Nephron progenitor cell (in vitro differentiated cells): ENCODE data around the gene SLC22A7.

Source experiments
- DNase-seq: peaks from one replicate; pipeline ENCODE4 v3.0.0; 2021
- H3K27ac Mint-ChIP-seq: 2 replicates; pipeline ENCODE4 v1.8.0; 2021; ENCODE audit warnings: mild to moderate bottlenecking, moderate library complexity, mixed read lengths
- H3K27me3 Mint-ChIP-seq: 2 replicates; pipeline ENCODE4 v1.8.0; 2021; ENCODE audit warnings: mild to moderate bottlenecking, low read depth, mixed read lengths; ENCODE audit not compliant: poor library complexity
- H3K36me3 Mint-ChIP-seq: 2 replicates; pipeline ENCODE4 v1.8.0; 2021; ENCODE audit warnings: low read depth, mixed read lengths
- H3K4me1 Mint-ChIP-seq: 2 replicates; pipeline ENCODE4 v1.8.0; 2021; ENCODE audit warnings: mixed read lengths
- H3K4me3 Mint-ChIP-seq: 2 replicates; pipeline ENCODE4 v1.8.0; 2021; ENCODE audit warnings: mild to moderate bottlenecking, moderate library complexity, mixed read lengths
- H3K9me3 Mint-ChIP-seq: 2 replicates; pipeline ENCODE4 v1.8.0; 2021; ENCODE audit warnings: mild to moderate bottlenecking, moderate library complexity, mixed read lengths
- TF ChIP-seq, protein P1 (sequence below): fragments of 200-600 bp; sonication (generic); IDR thresholded peaks from 2 replicates; pipeline ENCODE4 v1.5.0; 2021; ENCODE audit warnings: antibody characterized with exemption

SLC22A7 gene

DNA sequence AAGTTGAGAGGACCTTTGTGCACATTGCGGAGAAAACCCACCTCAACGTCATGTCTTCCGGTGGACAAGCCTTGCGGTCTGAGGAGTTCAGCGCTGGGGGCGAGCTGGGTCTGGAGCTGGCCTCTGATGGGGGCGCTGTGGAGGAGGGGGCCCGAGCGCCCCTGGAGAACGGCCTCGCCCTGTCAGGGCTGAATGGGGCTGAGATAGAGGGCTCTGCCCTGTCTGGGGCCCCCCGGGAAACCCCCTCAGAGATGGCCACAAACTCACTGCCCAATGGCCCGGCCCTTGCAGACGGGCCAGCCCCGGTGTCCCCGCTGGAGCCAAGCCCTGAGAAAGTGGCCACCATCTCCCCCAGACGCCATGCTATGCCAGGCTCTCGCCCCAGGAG is 14.6 kb upstream of the SLC22A7 start:
- H3K4me1 Mint-ChIP-seq = peaks cover 49% of the 10 kb centered on the region
- no peak overlapping the region for H3K4me3 Mint-ChIP-seq
- TF ChIP-seq, protein P1, sequence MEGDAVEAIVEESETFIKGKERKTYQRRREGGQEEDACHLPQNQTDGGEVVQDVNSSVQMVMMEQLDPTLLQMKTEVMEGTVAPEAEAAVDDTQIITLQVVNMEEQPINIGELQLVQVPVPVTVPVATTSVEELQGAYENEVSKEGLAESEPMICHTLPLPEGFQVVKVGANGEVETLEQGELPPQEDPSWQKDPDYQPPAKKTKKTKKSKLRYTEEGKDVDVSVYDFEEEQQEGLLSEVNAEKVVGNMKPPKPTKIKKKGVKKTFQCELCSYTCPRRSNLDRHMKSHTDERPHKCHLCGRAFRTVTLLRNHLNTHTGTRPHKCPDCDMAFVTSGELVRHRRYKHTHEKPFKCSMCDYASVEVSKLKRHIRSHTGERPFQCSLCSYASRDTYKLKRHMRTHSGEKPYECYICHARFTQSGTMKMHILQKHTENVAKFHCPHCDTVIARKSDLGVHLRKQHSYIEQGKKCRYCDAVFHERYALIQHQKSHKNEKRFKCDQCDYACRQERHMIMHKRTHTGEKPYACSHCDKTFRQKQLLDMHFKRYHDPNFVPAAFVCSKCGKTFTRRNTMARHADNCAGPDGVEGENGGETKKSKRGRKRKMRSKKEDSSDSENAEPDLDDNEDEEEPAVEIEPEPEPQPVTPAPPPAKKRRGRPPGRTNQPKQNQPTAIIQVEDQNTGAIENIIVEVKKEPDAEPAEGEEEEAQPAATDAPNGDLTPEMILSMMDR = no peak
- H3K27ac Mint-ChIP-seq = no peak overlapping the region
- peaks cover 37% of the 10 kb centered on the region for H3K27me3 Mint-ChIP-seq
- DNase-seq = no peak
- no peaks in the 10 kb centered on the region for H3K36me3 Mint-ChIP-seq
- H3K9me3 Mint-ChIP-seq = no peaks in the 10 kb centered on the region

DNA sequence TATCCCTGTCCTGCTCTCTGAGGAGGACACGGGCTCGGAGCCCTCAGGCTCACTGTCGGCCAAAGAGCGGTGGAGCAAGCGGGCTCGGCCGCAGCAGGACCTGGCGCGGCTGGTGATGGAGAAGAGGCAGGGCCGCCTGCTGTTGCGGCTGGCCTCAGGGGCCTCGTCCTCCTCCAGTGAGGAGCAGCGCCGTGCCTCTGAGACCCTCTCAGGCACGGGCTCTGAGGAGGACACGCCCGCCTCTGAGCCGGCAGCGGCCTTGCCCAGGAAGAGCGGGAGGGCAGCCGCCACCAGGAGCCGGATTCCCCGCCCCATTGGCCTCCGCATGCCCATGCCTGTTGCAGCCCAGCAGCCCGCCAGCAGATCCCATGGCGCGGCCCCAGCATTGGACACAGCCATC is 14.2 kb upstream of the SLC22A7 start:
- Mint-ChIP-seq H3K27ac (no peak overlapping the region), H3K9me3 (no peaks in the 10 kb centered on the region), H3K4me3 (no peak overlapping the region), H3K27me3 (peaks cover 39% of the 10 kb centered on the region), H3K4me1 (peaks cover 46% of the 10 kb centered on the region), H3K36me3 (no peaks in the 10 kb centered on the region)
- DNase-seq = no peak
- TF ChIP-seq, protein P1 = no peak

DNA sequence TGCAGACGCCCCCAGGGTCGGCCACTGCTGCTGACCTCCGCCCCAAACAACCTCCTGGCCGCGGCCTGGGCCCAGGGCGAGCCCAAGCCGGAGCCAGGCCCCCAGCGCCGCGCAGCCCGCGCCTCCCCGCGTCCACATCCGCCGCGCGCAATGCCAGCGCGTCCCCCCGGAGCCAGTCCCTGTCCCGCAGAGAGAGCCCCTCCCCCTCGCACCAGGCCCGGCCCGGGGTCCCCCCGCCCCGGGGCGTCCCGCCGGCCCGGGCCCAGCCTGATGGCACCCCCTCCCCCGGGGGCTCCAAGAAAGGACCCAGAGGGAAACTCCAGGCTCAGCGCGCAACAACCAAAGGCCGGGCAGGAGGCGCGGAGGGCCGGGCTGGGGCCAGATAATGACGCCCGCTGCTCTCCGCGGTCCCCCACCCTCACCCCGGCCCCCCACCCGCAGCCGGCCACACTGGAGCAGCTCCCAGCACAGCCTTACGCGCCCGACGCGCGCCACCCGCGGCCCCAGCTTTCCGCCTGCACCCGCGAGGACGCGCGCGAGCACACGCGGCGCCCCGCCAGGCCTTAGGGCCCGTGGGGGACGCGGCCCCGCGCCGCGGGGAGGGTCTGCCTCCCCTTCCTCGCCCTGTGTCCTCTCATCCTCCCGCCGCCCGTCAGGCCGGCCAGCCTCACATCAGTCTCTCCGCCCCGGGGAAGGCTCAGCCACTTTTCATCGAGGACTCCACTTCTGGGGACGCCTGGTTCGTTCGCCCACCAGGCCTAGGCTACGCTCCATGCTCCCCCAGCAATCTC is 12.9 kb upstream of the SLC22A7 start:
- H3K9me3 Mint-ChIP-seq = no peaks in the 10 kb centered on the region
- H3K27ac Mint-ChIP-seq = no peak overlapping the region
- TF ChIP-seq, protein P1 = no peak
- H3K27me3 Mint-ChIP-seq = peaks cover 38% of the 10 kb centered on the region
- peak; percentile 47 for DNase-seq
- H3K4me3 Mint-ChIP-seq = no peak overlapping the region
- peaks cover 46% of the 10 kb centered on the region for H3K4me1 Mint-ChIP-seq
- no peaks in the 10 kb centered on the region for H3K36me3 Mint-ChIP-seq

DNA sequence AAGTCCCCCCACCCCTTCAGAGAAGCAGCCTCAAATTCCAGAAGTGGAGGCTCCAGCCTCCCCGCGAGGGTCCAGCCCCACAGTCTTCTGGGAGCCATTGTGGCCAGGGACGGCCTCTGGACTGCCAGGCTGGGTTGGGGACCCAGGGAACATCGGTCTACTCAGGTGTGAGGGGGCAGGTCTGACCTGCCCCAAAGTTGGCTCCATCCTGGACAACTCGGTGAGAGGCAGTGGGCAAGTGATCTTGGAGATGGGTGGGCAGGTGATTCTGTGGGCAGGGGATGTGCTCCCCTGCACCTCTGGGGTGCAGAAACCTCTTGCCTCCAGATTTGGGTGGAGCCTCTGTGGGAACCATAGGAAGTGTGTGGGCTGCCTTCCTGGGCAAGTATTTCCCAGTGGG is 12.2 kb upstream of the SLC22A7 start:
- H3K9me3 Mint-ChIP-seq = no peaks in the 10 kb centered on the region
- no peak overlapping the region for H3K4me3 Mint-ChIP-seq
- H3K4me1 Mint-ChIP-seq = peaks cover 41% of the 10 kb centered on the region
- H3K36me3 Mint-ChIP-seq = no peaks in the 10 kb centered on the region
- peaks cover 38% of the 10 kb centered on the region for H3K27me3 Mint-ChIP-seq
- TF ChIP-seq, protein P1 = no peak
- no peak overlapping the region for H3K27ac Mint-ChIP-seq
- no peak for DNase-seq

DNA sequence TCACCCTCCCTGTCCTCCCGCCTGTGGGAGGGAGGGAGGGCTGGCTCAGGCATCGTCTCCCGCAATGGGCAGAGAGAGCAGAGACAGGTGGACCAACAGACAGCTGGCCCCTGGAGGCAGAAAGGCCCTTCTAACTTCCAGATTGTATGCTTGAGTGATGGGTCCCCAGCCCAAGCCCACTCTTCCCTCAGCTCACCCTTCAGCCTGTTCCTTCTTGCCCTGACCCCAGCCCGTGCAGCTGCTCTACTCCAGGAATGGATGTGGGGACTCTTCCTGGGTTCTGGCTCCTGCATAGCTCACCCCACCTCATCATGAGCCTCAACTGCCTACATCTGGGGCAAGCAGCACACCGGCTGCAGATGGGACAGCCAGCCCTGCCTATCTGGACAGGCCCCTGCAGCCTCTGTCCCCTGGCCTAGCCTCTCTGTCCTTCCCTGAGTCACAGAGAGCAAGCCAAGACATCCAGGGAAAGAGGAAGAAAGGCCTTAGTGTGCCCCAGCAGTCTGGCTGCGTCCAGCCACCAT is 11.5 kb upstream of the SLC22A7 start:
- H3K27ac Mint-ChIP-seq = no peak overlapping the region
- no peak for DNase-seq
- H3K36me3 Mint-ChIP-seq = no peaks in the 10 kb centered on the region
- TF ChIP-seq, protein P1 = no peak
- peaks cover 36% of the 10 kb centered on the region for H3K4me1 Mint-ChIP-seq
- no peaks in the 10 kb centered on the region for H3K9me3 Mint-ChIP-seq
- H3K27me3 Mint-ChIP-seq = peaks cover 39% of the 10 kb centered on the region
- H3K4me3 Mint-ChIP-seq = no peak overlapping the region
